ENCODE data around the gene MSANTD1.

The MSANTD1 gene

DNA sequence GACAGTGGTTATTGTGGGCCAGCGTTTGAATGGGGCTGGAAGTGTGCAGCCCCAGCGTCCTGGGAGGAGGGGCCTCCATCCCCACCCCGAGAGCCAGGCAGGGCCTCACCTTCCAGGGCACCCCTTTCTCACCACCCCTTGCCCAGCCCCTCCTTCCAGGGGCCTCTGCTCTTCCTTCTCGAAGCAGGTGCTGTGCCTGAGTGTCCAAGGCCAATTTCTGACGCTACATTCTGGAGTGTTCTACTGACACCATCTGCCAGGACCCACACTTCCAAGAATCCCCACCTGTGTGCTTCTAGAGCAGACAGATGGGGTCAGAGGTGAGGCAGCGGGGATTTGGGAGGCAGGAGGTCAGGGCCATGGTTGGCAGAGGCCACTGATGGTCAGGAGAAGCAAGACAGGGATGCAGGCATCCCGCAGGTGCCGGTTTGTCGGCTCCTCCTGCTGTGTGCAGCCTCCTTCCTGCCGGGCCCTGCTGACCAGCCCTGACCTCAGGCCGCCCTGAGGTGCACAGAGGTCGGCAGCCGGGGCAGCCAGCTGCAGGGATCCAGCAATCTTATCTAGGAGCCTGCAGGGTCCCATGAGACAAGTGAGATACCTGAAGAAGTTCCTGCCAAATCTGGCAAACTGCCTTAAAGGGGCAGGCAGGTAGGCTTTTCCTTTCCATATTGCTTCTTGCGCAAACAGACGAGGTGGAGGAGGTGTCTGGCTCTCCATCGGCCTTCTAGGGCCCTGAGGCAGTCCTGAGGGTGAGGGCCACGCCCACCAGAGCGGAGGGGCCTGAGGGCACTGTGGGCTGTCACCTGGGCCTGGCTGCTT, 18.8 kb downstream of the MSANTD1 start:
- DNase-seq, result no peak

DNA sequence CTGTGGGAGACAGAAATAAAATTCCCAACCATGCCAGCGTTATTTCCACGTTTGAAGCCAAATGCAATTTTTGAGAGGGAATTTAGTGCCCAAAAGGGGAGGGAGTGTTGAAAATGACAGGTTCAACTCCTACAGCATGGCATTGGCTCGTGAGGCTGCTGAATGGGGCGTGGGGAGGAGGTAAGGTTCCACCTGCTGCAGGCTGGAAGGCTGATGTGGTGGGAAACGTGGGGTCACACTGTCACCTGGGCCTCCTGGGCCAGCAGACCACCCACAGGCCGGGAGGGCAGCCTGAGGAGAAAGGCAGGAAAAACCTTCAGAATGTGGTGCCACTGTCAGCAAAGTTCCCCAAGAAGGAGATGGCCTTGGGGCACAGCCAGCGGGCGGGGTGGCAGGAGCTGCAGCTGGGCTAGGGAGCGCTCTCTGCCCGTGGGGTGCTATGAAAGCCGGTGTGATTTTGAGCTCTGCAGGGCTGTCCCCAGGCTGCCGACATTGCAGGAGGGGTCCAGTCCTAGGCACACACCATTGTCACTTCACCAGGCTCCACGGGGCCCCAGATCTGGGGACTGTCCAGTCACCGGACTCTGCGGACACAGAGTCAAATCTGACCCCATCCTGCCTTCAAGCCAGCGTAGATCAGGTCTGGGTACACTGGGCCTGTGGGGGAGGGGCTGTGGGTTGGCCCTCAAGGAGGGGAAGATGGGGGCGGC, 19.6 kb downstream of the MSANTD1 start:
- no peak for DNase-seq

DNA sequence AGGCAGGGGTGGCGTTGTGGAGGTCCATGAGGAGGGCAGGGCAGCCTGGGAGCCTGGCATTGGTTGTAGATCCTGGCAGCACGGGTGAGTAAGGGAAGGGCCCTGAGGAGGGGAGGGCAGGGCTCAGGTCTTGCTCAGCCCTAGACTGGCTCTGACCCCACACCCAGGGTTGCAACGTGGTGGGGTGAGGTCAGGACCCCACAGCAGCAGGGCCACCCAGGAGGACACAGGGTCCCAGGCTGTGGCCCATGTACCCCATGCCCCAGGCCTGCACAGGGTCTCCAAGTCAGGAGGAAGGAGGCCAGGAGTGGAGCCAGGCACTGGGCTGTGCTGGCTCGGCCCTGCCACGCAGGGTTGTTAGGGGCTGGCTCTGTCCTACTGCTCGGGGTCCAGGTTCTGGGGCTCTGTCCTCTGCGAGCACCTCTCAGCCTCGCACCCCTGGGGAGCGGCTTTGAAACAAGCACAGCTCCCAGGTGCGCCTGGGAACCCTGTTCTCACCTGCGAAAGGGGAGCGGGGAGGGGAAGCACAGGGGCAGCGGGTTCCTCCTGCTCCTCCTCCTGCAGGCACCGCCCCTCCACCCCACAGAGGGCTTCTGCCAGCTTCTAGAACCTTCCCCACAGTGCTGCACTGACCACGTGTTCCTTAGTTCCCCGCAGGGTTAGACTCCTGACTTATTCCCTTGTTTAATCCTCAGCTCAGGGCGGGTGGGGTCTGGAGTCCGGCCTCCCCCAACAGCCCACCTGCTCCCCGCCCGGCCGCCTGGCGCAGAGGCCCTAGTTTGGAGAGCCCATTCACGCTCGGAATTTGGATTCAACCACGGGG, 20.4 kb downstream of the MSANTD1 start:
- no peak for DNase-seq

DNA sequence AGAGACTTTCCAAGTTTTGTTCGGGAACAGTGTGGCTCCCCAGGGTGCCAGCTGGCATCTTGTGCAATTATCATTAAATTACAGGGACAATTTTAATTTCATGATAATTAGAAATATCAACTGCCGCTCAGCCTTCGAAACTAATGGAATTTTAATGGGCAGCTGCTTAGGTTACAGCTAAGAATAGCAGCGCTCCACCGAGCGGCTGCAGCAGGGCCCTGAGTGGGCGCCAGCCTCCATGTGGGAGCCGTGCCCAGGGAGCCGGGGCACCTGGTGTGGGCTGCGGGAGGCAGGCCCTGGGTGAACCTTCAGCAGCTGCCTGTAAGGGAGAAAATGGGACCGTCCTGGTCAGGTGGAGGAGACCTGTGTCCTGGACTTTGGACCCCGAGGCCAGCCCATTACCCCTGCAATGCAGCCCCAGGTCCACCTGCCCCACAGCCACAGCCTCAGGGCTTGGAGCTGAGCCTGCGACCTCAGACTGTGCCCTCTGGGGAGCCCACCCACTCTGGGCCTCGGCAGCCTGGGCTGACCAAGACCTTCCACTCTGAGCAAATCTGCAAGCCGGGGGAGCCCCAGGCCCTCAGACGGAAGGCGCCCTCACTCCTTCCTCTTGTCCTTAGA, 21.1 kb downstream of the MSANTD1 start:
- DNase-seq, result no peak

DNA sequence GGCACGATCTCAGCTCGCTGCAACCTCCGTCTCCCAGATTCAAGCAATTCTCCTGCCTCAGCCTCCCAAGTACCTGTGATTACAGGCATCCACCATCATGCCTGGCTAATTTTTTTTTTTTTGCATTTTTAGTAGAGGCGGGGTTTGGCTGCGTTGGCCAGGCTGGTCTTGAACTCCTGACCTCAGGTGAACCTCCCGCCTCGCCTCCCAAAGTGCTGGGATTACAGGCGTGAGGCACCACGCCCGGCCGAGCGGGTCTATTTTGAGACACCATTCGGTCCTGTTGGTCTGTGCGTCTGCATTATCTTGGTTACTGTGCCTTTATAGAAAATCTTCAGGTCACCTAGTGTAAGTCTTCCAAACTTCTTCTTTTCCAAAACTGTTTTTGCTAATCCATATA, 22.2 kb downstream of the MSANTD1 start:
- DNase-seq, result no peak

DNA sequence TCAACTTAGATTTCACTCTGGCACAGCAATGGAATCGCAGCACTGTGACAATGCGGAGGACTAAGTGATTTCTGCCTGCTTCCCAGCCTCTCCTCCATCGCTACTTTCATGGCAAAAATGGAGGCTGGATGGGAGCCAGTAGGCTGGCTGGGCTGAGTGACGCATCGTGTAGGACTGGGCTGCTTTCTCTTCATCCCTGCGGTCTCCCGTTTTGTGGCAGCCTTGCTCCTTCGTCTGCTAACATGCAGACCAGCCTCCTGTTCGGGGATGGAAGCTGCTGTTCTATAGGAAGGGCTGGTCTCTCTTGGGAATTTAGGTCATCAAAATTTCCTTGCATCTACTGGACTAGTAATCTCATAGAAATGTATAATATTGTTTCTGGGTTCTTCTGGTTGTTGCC, 28.0 kb downstream of the MSANTD1 start:
- DNase-seq, result no peak

DNA sequence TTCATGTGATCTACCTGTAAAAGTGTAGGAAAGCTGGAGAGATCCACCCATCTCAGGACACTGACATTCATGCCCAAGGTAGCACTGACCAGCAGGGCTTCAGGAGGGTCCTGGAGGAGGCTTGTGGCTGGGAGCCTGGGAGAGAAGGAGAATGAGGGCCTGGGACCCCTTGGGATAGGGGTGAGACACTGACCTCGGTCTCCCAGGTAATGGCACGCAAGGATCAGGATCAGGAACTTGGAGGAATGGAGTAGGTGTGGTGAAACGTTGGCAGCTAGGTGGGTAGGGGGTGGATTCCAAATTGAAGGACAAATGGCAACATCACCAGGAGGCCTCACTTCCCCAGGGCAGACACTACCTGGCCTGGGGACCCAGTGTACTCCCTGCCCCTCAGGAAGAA, 31.5 kb downstream of the MSANTD1 start:
- no peak for DNase-seq

DNA sequence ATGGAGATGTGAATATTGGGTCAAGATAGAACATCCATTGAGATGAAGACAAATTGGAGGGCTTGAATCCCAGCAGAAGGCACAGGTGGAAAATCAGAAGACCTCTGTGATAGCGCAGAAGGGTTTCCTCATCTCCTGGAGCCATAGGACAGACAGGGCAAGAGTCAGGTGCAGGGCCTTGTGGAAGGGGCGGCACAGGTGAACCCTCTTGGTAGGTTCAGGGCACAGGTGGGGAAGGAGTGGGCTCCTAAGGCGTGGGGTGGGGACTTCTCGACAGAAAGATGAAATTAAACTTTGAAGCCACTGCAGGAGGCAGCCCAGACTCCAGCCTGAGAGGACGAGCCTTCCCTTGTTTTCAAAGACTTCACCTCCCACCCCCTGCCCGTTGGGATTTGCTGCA, 34.5 kb downstream of the MSANTD1 start:
- DNase-seq, result no peak

DNA sequence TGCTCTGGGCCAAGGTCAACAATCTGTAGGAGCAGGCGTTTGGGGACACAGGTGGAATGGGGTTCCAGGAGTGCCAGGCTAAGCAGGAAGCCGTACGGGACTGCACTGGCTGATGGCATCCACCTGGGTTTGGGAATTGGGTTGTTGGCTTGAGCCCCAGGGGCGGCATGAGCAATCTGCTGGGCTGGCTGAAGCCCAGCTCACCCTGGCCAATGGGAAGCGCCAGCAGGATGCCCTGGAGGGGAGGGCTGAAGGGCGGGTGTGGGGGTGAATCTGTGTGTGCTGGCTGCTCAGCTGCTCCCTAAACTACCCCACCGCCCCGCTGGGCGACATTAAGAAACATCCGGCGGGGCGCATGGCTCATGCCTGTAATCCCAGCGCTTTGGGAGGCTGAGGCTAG, 35.0 kb downstream of the MSANTD1 start:
- no peak for DNase-seq

DNA sequence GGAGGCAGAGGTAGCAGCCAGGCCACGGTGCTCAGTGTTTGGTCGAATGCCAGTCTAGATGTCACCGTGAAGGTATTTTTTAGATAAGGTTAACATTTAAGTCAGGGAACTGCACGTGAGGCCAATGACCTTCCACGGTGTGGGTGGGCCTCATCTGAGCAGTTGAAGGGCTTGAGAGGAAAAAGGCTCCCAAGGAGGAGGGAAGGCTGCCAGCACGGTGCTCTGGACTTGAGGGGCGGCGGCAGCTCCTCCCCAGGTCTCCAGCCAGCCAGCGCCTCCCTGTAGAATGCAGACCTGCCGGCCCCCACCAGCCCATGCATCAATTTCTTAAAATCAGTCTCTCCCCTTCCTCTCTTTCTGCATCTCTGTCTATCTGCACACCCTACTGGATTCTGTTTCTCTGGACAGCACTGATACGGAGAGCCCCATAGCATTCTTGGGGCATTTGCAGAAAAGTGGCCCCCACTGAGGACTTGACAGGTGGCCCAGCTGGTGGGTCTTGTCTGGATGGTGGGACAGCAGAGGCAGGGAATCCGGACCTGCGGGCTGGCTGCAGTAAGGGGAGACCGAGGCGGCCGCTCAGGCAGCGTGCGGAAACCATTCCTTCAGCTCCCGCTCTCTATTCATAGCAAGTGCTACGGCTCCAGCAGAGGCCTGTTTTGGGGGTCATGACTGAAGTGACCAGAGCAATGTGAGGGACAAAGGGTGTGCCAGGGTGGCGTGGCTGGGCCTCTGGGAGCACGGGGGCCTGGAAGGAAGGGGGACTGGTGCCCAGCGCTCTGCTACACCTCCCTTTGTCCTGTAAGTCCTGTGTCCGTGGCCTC, 36.0 kb downstream of the MSANTD1 start:
- no peak for DNase-seq

DNA sequence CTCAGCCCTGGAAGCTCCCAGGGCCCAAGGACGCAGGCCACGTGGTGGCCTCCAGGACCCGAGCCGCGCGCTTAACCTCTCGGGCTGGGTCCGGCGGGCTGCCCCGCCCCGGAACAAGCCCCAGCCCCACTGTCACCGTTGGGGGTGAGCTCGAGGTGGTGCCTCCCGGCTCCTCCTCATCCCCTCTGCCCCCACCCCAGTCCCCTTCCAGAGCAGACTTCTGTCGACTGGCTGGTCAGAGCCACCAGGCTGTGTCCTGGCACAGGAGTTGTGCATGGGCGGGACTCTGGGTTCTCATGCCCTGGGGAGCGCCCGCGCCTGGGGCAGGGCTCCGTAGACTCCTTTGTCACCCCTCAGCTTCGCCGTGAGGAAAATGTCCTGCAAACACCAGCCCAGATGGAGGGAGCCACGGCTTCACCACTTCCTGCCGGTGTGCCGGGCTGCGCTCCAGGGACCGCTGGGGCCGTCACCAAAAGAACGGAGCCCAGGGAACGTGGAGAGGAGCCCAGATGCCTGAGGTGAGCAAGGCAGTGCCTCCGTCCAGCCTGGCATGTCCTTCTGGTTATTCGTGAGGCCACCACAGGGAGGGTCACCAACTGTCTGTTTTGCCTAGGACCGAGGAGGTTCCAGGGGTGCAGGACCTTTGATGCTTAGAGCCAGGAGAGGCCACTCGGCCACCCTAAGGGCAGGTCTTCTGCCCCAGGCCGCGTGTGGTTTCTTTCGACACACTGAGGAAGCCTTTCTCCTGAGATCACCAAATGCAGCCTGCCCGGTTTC, 36.8 kb downstream of the MSANTD1 start:
- no peak for DNase-seq

DNA sequence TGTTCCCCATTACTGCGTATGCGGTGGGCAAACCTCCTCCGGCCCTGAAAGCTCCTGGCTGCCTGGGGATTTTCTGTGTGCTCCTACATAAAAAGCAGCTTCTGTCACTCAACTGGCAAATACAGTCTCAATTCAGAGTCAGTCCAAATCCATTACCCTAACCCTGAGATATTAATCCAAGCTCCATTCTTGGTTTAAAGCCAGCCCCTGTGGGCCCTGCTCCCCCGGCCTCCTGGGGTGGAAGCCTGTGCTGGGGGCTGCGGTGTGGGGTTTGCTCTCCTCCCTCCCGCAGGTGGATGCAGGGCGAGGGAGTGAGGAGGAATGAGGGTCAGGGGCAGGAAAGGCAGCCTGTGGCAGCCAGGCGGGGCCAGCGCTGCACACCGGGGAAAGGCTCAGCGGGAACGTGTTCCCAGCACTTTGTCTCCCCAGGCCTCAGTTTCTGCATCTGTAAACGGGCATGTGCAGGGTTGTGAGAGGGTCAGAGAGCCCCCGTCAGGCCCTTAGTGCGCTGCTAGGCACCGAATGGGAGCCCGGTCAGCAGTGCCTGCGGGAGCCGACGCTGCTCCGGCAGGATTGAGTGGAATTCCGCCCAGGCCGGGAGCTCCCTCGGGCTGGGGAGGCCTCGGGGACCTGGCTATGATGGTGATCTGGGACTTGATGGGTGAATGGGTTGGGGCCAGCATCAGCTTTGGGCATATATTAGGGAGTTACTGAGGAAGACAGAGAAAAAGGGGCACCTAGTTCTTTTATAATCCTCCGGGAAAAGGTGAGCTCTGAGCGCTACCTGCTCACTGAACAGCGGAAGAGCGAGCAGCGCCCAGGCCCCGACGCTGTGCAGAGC, 37.6 kb downstream of the MSANTD1 start:
- DNase-seq, result no peak

DNA sequence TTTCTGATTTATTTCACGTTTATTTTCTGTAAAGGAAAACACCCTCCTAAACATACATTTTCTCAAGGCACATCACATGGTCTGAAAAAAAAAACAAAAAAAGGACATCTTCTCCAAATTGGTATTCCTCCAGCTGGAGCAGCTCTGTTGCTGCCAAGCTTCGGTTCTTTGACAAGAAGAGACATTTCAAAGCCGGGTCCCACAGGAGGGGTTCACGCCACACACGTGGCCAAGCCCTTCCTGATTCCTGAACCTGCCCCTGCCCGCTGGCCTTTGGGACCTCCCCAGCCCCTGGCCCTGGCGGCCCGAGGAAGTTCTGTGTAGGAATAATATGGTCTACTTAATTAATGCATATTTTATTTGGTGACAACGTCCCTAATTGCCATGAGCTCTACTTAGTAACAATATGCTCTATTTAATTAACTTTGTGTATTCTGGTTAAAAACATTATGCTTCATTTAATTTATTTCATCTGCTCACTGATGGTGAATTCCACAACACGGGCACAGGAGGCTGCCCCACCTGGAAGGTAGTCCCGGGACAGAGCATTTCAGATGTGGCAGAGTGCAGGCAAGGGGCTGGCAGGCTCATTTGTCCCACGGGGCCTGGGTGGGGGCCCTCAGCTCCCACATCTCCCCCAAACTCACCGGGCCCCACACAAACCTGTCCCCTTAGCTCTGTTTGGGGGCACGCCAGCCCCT, 38.5 kb downstream of the MSANTD1 start:
- DNase-seq, result no peak

DNA sequence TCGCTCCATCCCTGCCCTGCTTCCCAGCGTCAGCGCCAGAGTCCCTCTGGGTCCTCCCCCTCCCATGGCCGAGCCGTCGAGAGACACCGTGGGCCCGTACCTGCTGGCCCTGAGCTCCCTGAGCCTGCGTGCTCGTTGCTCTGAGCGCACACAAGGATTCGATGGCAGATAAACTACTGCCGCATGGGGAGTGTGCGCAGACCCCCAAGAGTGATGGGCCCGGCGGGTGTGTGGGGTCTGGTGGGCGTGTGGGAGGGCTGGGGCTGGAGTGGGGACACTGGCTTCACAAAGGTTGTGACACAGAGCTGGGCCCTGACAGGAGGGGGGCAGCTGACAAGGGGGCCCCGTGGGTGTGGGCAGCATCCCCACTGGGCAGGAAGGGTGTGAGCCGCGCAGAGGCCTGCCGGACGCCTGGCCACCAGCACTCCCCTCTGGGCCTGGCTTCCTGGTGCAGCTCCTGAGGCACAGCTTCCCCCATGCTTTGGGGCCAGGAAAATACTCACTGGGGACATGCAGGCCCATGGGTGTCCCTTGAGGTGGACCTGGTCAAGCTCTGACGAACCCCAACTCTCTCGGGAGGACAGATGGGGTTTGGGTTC, 39.1 kb downstream of the MSANTD1 start:
- no peak for DNase-seq

DNA sequence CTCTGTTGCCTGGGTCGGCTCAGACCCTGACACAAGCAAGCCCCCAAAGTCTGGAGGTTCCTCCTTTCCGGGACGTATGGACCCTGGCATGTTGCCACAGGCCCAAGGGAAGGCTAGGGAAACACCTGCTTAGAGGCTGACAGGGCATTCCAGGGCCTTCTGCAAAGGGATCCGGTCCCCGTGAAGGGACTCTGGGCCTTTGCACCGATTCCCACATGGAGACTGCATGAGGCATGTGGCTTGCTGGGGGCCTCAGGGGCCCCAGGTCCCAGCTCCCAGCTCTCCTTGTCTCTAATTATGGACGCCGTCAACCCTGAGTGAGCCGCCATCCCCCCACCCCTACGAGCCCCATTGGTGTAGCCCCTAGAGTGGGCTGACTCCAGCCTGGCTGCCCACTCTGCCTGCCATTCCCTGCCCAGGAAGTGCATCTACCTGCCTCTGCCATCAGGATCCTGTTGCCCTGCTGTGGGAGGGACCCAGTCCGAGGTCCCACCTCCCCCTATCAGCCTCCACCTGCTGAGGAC, 39.7 kb downstream of the MSANTD1 start:
- no peak for DNase-seq

DNA sequence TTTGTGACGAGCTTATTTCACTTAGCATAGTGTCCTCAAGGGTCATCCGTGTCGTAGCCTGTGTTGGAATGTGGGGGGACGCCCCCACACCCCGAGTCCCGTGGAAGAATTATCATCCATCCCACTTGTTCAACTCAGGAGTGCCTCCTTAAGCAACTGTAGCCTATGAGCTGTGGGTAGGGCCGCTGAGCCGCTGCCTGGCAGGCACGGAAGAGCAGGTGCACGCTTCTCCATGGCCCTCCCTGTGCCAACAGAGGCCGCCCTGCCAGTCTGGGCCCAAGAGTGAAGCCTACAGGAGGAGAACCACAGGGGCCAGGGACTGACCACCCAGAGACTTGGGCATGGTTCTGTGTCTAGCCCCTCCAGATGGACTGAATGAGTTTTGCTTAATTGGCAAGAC, 41.5 kb downstream of the MSANTD1 start:
- DNase-seq, result no peak

DNA sequence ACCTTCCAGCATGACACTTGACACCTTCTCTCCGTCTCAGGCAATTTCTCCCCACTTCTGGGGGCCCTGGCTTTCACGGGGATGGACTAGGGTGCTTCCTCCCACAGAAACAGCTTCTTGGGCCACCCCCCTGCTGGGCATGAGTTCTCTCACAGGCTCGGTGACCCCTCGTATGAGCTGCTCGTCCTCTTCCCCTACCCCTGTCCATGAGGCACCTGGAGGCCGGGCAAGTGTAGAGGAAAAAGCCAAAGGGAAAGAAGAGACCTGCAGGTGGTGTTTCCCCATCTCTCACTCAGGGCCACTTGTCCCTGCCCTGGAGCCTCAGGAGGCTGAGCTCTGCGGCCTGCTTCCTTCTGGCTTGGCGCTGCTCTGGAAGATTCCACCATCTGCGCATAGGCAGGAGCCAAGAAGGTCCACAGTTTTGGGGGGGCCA, 41.9 kb downstream of the MSANTD1 start:
- no peak for DNase-seq

DNA sequence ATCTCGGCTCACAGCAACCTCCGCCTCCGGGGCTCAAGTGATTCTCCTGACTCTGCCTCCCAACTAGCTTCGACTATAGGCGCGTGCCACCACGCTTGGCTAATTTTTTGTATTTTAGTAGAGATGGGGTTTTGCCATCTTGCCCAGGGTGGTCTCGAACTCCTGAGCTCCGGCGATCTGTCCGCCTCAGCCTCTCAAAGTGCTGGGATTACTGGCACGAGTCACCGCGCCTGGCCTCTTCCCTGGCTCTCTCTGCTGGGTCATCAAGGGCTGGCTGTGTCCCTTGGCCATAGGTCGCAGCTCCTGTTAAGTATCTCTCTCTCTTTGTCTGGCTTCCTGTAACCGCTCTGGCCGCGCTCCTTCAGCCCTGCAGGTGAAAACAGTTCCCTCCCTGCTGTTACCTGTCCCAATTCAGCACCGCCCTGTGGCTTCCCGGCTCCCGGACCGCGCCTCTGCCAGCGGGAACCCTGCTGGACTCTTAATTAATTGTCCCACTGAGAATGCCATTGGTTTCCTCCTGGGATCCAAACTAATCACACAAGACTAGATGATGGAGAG, 42.5 kb downstream of the MSANTD1 start:
- no peak for DNase-seq

All from stimulated activated CD4-positive, alpha-beta T cell treated with anti-CD3 and anti-CD28 coated beads, Interleukin-2, amount 100 ng/mL, for 48 hours (primary cell).